Esophagus muscularis mucosa (tissue), 4 donors: Measurements from ENCODE around the gene SORCS2.

Experiments used
- EP300 ChIP-seq: sonication (generic); formaldehyde crosslinking; IDR thresholded peaks from one replicate; pipeline ENCODE4 v1.6.1; 2017; ENCODE audit warnings: antibody characterized with exemption
- POLR2A ChIP-seq: fragments of 450-650 bp; IDR thresholded peaks from one replicate; pipeline ENCODE4 v1.6.1; 2017; ENCODE audit warnings: antibody characterized with exemption, moderate library complexity, mild to moderate bottlenecking, low read depth
- POLR2AphosphoS5 ChIP-seq, 2 donors: sonication (generic); formaldehyde crosslinking; IDR thresholded peaks; one replicate each; pipeline ENCODE4 v1.6.1; 2017; ENCODE audit warnings: antibody characterized with exemption in 2 of 2
- TF ChIP-seq, protein P1 (sequence below), 3 experiments: fragments of 200-600 bp in 2 of 3; fragments of 450-650 bp in 1 of 3; sonication (generic) in 2 of 3; IDR thresholded peaks; one replicate each; pipeline ENCODE4 v1.5.1; 2017 to 2019; ENCODE audit warnings: antibody characterized with exemption in 3 of 3, mild to moderate bottlenecking in 2 of 3, moderate library complexity in 1 of 3

DNA sequence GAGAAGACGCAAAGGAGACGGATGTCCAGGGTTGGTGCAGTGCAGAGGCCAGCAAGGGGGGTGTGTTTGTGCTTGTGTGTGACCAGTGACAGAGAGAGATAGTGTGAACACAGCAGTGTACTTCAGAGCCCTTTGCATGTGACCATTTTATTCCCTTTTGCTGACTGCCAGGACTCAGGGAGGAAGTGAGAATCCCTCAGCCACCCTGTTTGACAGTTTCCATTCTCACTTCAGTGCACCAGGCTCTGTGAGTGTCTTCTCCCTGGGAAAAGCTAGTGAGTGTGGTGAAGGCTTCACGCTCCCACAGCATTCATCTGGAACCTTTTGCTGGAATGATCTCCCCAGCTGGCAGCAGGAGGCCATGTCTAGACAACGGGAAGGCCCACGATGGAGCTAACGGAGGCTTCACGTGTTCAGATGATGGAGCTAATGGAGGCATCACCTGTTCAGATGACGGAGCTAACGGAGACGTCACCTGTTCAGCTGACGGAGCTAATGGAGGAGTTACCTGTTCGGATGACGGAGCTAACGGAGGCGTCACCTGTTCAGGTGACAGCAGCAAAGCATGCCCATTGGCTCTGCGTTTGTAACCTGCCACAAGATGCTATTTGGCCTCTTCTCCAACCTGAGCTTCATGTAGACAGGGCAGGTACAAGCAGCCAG lies 551.9 kb downstream of the SORCS2 start:
- TF ChIP-seq, protein P1, sequence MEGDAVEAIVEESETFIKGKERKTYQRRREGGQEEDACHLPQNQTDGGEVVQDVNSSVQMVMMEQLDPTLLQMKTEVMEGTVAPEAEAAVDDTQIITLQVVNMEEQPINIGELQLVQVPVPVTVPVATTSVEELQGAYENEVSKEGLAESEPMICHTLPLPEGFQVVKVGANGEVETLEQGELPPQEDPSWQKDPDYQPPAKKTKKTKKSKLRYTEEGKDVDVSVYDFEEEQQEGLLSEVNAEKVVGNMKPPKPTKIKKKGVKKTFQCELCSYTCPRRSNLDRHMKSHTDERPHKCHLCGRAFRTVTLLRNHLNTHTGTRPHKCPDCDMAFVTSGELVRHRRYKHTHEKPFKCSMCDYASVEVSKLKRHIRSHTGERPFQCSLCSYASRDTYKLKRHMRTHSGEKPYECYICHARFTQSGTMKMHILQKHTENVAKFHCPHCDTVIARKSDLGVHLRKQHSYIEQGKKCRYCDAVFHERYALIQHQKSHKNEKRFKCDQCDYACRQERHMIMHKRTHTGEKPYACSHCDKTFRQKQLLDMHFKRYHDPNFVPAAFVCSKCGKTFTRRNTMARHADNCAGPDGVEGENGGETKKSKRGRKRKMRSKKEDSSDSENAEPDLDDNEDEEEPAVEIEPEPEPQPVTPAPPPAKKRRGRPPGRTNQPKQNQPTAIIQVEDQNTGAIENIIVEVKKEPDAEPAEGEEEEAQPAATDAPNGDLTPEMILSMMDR (IDR thresholded peaks at IDR 0.05), result no peak
- TF ChIP-seq POLR2A (no peak), POLR2AphosphoS5 (IDR thresholded peaks at IDR 0.05) (no peak), EP300 (no peak)
